TTC549 (cell line): Measurements from ENCODE around the gene A1CF.
"Not testable (repeated sequence)": the region's sequence is repeated elsewhere in the genome, so short reads cannot be mapped to it uniquely, and the experiment has no call there.

Source experiments
- FAIRE-seq: peaks from 2 replicates; lab custom pipeline; 2012; peaks lifted over from hg19 to GRCh38; lab: Jason Lieb, UNC

A1CF gene, protein sequence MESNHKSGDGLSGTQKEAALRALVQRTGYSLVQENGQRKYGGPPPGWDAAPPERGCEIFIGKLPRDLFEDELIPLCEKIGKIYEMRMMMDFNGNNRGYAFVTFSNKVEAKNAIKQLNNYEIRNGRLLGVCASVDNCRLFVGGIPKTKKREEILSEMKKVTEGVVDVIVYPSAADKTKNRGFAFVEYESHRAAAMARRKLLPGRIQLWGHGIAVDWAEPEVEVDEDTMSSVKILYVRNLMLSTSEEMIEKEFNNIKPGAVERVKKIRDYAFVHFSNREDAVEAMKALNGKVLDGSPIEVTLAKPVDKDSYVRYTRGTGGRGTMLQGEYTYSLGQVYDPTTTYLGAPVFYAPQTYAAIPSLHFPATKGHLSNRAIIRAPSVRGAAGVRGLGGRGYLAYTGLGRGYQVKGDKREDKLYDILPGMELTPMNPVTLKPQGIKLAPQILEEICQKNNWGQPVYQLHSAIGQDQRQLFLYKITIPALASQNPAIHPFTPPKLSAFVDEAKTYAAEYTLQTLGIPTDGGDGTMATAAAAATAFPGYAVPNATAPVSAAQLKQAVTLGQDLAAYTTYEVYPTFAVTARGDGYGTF

DNA sequence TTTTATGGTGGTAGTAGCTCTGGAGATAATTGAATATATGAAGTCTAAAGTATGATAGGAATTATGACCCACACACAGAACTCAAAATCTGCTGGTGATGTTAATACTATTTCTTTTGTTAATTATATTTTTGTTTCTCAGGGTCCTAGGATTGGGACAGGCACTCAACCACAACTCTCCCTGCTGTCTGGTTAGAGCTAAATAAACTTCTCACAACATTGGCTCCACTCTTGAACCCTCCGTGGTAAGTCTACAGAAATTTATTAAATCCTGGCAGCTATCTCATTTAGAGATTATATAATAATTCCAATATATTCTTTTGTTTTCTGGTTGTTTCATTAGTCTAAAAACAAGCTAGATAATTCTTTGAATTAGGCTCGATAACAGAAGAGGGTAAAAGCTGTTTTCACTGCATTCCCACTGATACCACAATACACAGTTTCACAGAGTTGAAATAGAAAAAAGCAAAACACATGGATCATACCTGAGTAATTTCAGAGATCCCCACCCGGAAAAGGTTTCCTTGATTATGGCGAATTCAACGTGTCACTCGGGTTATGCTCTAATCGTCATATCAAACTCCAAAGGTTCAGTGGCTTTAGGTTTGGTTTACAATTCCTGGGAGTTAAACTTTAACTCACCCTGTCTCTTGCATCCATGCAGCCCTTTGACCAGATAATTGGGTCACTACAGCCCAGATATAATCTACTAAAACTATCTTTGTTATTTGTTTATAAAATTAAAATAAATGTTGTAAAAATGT, at the start of gene A1CF:
TSS of gene A1CF (minus strand) at position 531 of the 763 bp plus-strand sequence. CDS start 25,687 bp downstream, outside the sequence.
- FAIRE-seq = no peak

- FAIRE-seq = no peak
These were observed 46.6 kb upstream of the A1CF start for GRCh38 chr10:50931948-50932431.

DNA sequence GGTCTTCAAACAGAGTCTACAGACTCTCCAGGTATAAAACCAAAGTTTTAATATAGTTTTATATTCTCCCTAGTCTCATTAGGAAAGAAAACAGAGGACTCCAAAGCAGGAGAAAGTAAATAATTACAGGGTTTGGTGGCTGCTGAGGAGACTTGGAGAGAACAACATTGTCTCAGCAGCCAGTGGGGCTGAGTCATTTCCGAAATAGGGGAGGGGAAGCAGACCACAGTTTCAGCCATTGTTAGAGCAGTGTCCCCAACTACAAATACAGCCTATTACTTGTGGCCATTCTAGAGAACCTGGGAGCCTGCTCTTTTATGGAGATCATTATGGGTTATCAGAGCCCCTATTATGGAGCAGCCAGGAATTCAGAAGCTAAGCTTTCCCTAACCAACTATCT, 44.2 kb upstream of the A1CF start:
- FAIRE-seq = no peak

GRCh38 chr10:50928190-50928552, 42.7 kb upstream of the A1CF start:
- no peak for FAIRE-seq

DNA sequence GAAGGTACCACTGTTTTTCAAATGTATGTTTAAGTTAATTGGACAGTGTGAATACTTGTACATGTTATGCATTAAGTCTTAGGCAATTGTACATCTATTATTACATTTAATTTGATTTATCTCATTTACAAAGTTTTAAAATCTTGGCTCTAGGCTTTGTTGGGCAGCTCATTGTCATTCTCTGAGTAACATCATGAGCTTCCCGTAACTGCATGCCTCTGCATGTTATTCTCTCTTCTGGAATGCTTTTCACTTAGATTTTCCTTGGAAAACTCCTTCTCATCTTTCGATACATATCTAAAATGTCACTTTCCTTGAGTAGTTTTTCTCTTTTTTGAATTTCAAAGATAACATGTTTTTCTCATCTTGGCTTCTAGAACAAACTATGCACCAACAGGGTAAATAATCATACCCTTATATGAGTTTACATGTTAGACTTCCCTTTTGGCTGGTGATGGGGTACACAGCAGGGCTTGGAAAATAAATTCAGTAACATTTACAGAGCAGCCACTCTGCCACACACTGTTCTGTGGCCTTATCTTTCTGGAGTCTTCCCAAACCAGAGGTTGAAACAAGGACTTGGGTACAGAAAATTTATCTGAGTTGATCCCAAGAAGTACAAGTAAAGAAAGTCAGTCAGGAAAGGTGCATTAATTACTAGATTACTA, 42.2 kb upstream of the A1CF start:
- FAIRE-seq = no peak

GRCh38 chr10:50923471-50923870, 38.0 kb upstream of the A1CF start:
- FAIRE-seq = not testable (repeated sequence)

GRCh38 chr10:50919010-50919409, 33.6 kb upstream of the A1CF start:
- no peak for FAIRE-seq

DNA sequence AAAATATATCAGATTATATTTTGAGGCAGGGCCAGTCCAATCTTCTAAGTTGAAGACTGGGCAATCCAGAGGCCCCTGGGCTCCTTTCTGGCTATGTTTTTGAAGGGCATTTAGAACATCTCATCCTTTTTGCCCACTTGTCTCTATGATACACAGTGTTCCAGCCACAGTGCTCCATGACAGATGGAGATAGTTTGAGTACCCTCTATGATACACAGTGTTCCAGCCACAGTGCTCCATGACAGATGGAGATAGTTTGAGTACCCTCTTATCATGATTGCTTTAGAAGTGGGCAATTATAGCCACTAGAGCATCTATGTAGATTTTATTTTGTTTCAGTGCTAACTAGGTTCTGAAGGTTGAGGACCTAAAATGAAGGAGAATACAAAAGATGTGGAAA, 33.1 kb upstream of the A1CF start:
- no peak for FAIRE-seq

- no peak for FAIRE-seq
These were observed 32.1 kb upstream of the A1CF start for GRCh38 chr10:50917486-50917885.

DNA sequence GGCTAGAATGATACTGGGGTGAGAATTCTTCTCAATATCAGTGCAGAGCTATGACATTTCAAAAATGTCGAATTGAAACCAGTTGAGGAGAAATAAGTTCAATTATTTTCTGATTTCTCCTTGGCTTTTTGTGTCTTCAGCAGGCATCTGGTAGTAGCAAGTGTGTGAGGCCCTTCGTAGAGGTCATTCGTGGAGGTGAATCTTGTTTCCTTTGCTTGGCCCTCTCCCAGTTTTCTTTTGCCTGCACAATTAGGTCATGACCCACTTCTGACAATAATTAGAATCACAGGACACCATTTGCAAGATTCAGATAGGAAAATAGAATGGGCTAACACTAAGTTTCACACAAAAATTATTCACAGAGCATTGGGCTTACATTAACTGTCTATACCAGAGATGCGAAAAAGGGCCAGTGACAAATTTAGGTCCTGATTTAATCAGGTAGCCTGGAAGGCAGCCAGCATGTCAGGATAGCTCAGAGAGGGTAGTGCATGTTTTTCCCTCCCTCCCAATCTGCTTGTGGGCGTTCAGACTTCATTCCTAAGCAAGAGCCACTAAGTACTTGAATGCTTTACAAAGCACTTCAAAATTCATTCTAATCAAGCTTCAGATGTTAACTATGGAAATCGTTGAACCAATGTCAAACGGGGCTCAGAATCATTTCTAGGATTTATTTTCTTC, 24.0 kb upstream of the A1CF start:
- no peak for FAIRE-seq

DNA sequence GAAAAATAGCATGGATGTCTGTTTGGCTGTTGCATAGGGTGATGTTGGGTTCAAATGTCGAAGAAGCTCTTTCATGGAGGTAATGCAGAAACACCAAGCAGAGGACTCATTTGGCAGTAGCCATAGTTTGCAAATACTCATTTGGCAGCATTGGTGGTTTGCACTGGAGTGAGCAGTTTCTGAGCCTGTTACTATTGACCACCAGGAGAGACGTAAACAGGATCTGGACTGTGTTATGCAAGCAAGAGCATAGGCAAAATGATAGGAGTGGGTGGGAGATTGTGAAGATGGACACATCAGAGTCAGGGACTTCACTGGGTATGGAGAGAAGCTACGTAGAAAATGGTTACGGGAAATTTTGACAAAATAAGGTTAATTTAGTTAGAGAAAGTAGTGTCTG, 22.9 kb upstream of the A1CF start:
- no peak for FAIRE-seq

- FAIRE-seq = not testable (repeated sequence)
These were observed 20.4 kb upstream of the A1CF start for GRCh38 chr10:50905797-50906196.

- FAIRE-seq = no peak
These were observed 11.3 kb upstream of the A1CF start for GRCh38 chr10:50896721-50897120.

DNA sequence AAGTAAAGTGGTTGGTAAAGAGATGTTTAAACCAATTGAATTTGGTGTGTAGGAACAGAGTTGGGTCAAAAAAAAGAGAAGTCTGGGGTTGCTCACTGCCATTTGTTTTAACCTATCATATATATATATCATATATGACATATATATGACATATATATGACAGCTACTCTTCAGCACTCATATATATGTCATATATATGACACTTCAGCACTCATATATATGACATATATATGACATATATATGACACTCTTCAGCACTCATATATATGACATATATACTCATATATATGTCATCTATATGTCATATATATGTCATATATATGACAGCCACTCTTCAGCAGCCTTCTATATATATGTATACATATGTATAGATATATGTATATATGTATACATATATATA, 8.9 kb upstream of the A1CF start:
- FAIRE-seq = no peak

DNA sequence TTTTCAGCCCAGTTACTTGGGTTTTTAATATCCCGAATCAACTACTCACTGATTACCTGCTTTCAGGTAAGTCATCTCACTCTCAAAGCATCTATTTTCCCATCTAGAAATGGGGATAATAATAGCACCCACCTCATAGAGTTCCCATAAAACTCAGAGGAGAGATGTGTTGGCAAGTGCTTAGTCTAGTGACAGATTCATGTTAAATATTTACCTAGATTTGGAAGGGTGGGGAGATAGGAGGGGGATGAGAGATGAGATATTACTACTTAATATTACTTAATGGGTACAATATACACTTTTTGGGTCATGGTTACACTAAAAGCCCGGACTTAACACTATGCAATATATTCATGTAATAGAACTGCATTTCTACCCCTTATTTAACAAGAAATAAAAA, 7.0 kb upstream of the A1CF start:
- no peak for FAIRE-seq

DNA sequence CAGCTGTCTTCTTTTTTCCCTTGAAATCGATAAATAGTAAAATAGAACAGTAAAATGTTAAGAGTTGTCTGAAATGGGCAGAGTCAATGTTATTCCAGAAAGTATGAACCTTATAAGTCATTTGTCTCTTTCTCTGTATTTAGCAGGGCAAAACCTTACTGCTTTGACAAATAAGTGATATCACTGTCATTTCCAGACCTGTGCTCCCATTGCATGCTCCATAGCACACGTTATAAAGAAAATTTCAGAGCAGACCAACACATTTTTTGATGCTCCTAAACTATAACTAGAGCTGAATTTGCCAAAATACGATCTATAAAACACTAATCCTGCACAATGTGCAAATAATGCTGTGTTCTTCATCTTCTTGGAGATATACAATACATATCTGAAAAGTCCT, 1.1 kb downstream of the A1CF start:
- no peak for FAIRE-seq

- FAIRE-seq = no peak
These were observed 1.8 kb downstream of the A1CF start for GRCh38 chr10:50883629-50884028.

GRCh38 chr10:50882540-50882983, 2.9 kb downstream of the A1CF start:
- FAIRE-seq = no peak

GRCh38 chr10:50881046-50881445, 4.4 kb downstream of the A1CF start:
- not testable (repeated sequence) for FAIRE-seq

GRCh38 chr10:50876429-50876828, 9.0 kb downstream of the A1CF start:
- FAIRE-seq = no peak

GRCh38 chr10:50874723-50875122, 10.7 kb downstream of the A1CF start:
- FAIRE-seq = no peak

DNA sequence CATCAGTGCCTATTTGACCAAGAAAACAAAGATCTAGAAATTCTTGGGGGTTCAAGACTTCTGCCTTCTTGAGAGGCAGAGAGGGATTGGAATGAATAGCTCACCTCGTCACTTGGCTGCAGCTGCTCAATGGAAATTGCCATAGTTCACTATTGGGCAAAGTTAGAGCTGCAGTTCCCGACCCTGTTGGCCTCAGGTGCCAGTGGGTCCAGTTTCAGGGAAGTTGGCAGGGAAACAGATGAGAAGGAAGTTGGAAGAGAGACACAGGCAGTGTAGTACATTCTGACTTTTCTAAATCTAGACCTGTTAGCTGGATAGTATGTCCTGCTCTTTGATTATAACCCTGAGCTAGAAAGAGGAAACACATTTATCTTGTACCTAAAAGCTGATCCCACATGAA, 19.1 kb downstream of the A1CF start:
- FAIRE-seq = no peak
